IMR-90 (cell line): ENCODE results near the gene GPC6. TPM values are rescaled to one million over a fixed set of nuclear protein-coding genes. Genes with fewer than 3 reads are reported as not detected.

ENCODE experiments used
- ATAC-seq: fragments of 200-7000 bp; cut with Tn5 transposase; 2 replicates; pipeline ENCODE4 v1.9.1; 2020; ENCODE audit warnings: low read depth, mild to moderate bottlenecking, moderate library complexity
- BruUV-seq: library from RNA; stranded (reverse); fragments of 400-500 nt; replicated peaks from 2 replicates; lab custom pipeline; 2021; lab: Mats Ljungman, UMichigan
- CTCF ChIA-PET: fragments of 300-600 bp; formaldehyde crosslinking; extraction: SDS; loops from one replicate; lab custom pipeline; 2021; ENCODE audit warnings: antibody characterized with exemption; lab: Yijun Ruan, JAX
- POLR2A ChIA-PET: fragments of 300-600 bp; sonication (Branson Sonifier 250); formaldehyde crosslinking; loops from one replicate; lab custom pipeline; 2022; ENCODE audit warnings: antibody characterized with exemption; ENCODE audit not compliant: unreplicated experiment; lab: Charles Lee
- DNase-seq: peaks from one replicate; pipeline ENCODE4 v3.0.0; 2013
- H2AFZ ChIP-seq: replicated peaks from 2 replicates; pipeline ENCODE3; 2013; ENCODE audit warnings: low read length, mild to moderate bottlenecking; ENCODE audit not compliant: poor library complexity
- H2AK5ac ChIP-seq: 2 replicates; pipeline ENCODE4 v1.6.1; 2013; ENCODE audit warnings: low read depth, low read length, inconsistent platforms
- H2AK9ac ChIP-seq: replicated peaks from 2 replicates; pipeline ENCODE3; 2013; ENCODE audit warnings: mild to moderate bottlenecking, low read depth, low read length, moderate library complexity; ENCODE audit not compliant: poor library complexity
- H2BK120ac ChIP-seq: 2 replicates; pipeline ENCODE4 v1.6.1; 2013; ENCODE audit warnings: low read depth, low read length, inconsistent platforms
- H2BK15ac ChIP-seq: 3 replicates; pipeline ENCODE4 v1.6.1; 2013; ENCODE audit warnings: low read depth, low read length, inconsistent platforms
- H2BK20ac ChIP-seq: 2 replicates; pipeline ENCODE4 v1.6.1; 2013; ENCODE audit warnings: low read depth, mild to moderate bottlenecking, inconsistent platforms, low read length, moderate library complexity
- H2BK5ac ChIP-seq: 2 replicates; pipeline ENCODE4 v1.6.1; 2013; ENCODE audit warnings: mild to moderate bottlenecking, low read depth, low read length, inconsistent platforms; ENCODE audit not compliant: poor library complexity, severe bottlenecking
- H3K14ac ChIP-seq: replicated peaks from 2 replicates; pipeline ENCODE4 v1.6.1; 2013; ENCODE audit warnings: low read depth, low read length, inconsistent platforms
- H3K18ac ChIP-seq: 2 replicates; pipeline ENCODE4 v1.6.1; 2013; ENCODE audit warnings: low read depth, low read length, control low read depth
- H3K23ac ChIP-seq: 2 replicates; pipeline ENCODE4 v1.6.1; 2013; ENCODE audit warnings: low read depth, low read length, inconsistent platforms
- H3K27ac ChIP-seq: 2 replicates; pipeline ENCODE4 v1.5.1; 2013; ENCODE audit warnings: mild to moderate bottlenecking, control low read depth, low read length; ENCODE audit not compliant: insufficient read depth
- H3K27me3 ChIP-seq: 2 replicates; pipeline ENCODE4 v1.6.1; 2013; ENCODE audit warnings: low read length; ENCODE audit not compliant: control insufficient read depth, insufficient read depth
- H3K36me3 ChIP-seq: 2 replicates; pipeline ENCODE4 v1.6.1; 2013; ENCODE audit warnings: low read length, mixed read lengths; ENCODE audit not compliant: control insufficient read depth, insufficient read depth
- H3K4ac ChIP-seq: 2 replicates; pipeline ENCODE4 v1.6.1; 2013; ENCODE audit warnings: low read depth, low read length, inconsistent platforms
- H3K4me1 ChIP-seq: 2 replicates; pipeline ENCODE4 v1.6.1; 2013; ENCODE audit warnings: low read length, mixed read lengths; ENCODE audit not compliant: control insufficient read depth, insufficient read depth
- H3K4me2 ChIP-seq: 2 replicates; pipeline ENCODE4 v1.6.1; 2013; ENCODE audit warnings: low read depth, mild to moderate bottlenecking, control low read depth, low read length, moderate library complexity
- H3K4me3 ChIP-seq: 2 replicates; pipeline ENCODE4 v1.5.1; 2013; ENCODE audit warnings: low read depth, mild to moderate bottlenecking, control low read depth, low read length, moderate library complexity; ENCODE audit not compliant: insufficient read depth
- H3K56ac ChIP-seq: 2 replicates; pipeline ENCODE4 v1.6.1; 2013; ENCODE audit warnings: low read length, inconsistent platforms; ENCODE audit not compliant: insufficient read depth; ENCODE audit errors: extremely low read depth
- H3K79me1 ChIP-seq, 2 experiments: 2 replicates each; pipeline ENCODE4 v1.6.1; 2013; ENCODE audit warnings: low read length in 2 of 2, inconsistent platforms in 1 of 2, low read depth in 1 of 2
- H3K9ac ChIP-seq: 2 replicates; pipeline ENCODE4 v1.6.1; 2013; ENCODE audit warnings: low read depth, low read length, control low read depth
- H3K9me1 ChIP-seq: 2 replicates; pipeline ENCODE4 v1.6.1; 2013; ENCODE audit warnings: low read length, inconsistent platforms; ENCODE audit not compliant: insufficient read depth
- H3K9me3 ChIP-seq: 2 replicates; pipeline ENCODE4 v1.6.1; 2013; ENCODE audit warnings: low read length; ENCODE audit not compliant: control insufficient read depth, insufficient read depth
- H4K20me1 ChIP-seq: 2 replicates; pipeline ENCODE4 v1.6.1; 2013; ENCODE audit warnings: low read length, inconsistent platforms; ENCODE audit not compliant: insufficient read depth
- H4K5ac ChIP-seq: 2 replicates; pipeline ENCODE4 v1.6.1; 2013; ENCODE audit warnings: mild to moderate bottlenecking, low read depth, low read length, control low read depth
- H4K8ac ChIP-seq, 2 experiments: 2 replicates each; pipeline ENCODE4 v1.6.1; 2013; ENCODE audit warnings: low read depth in 2 of 2, low read length in 2 of 2, control low read depth in 1 of 2, inconsistent platforms in 1 of 2
- H4K91ac ChIP-seq: 2 replicates; pipeline ENCODE4 v1.6.1; 2013; ENCODE audit warnings: low read depth, low read length, inconsistent platforms; ENCODE audit not compliant: insufficient read depth
- BHLHE40 ChIP-seq: fragments of 150-350 bp; IDR thresholded peaks from 2 replicates; pipeline ENCODE4 v1.6.1; 2016; ENCODE audit warnings: mild to moderate bottlenecking, low read depth, low read length
- CEBPB ChIP-seq: IDR thresholded peaks from 2 replicates; pipeline ENCODE4 v1.6.1; 2012; ENCODE audit warnings: low read depth, low read length, improper control_type of control experiment
- FOS ChIP-seq: fragments of 150-350 bp; IDR thresholded peaks from 2 replicates; pipeline ENCODE4 v1.6.1; 2016; ENCODE audit warnings: low read depth, low read length
- MAFK ChIP-seq: IDR thresholded peaks from 2 replicates; pipeline ENCODE4 v1.6.1; 2012; ENCODE audit warnings: low read depth, low read length, improper control_type of control experiment
- MXI1 ChIP-seq: IDR thresholded peaks from 2 replicates; pipeline ENCODE4 v1.6.1; 2012; ENCODE audit warnings: low read depth, mild to moderate bottlenecking, low read length, moderate library complexity, borderline replicate concordance
- NFE2L2 ChIP-seq: fragments of 150-350 bp; IDR thresholded peaks from 2 replicates; pipeline ENCODE4 v1.6.1; 2016; ENCODE audit warnings: low read depth, mild to moderate bottlenecking, low read length
- POLR2A ChIP-seq: IDR thresholded peaks from 2 replicates; pipeline ENCODE4 v1.6.1; 2012; ENCODE audit warnings: mild to moderate bottlenecking, low read depth, low read length
- RAD21 ChIP-seq: IDR thresholded peaks from 2 replicates; pipeline ENCODE4 v1.6.1; 2012; ENCODE audit warnings: low read length, improper control_type of control experiment
- RCOR1 ChIP-seq: IDR thresholded peaks from 2 replicates; pipeline ENCODE4 v1.6.1; 2012; ENCODE audit warnings: mild to moderate bottlenecking, low read length, improper control_type of control experiment; ENCODE audit not compliant: insufficient replicate concordance
- RFX5 ChIP-seq: IDR thresholded peaks from 2 replicates; pipeline ENCODE4 v1.8.0; 2012; ENCODE audit warnings: low read depth, mild to moderate bottlenecking, low read length, moderate library complexity
- SMC3 ChIP-seq: fragments of 150-350 bp; IDR thresholded peaks from 2 replicates; pipeline ENCODE4 v1.6.1; 2016; ENCODE audit warnings: low read depth, mild to moderate bottlenecking, antibody characterized with exemption, low read length, moderate library complexity
- dilution Hi-C: fragments of 300-500 bp; cut with HindIII; formaldehyde crosslinking; loops from one replicate; pipeline ENCODE4 v1.14.3; 2018; ENCODE audit warnings: low sequenced_read_pairs; ENCODE audit not compliant: unreplicated experiment
- in situ Hi-C: fragments of 300-500 bp; cut with MboI; formaldehyde crosslinking; loops from 3 replicates; pipeline ENCODE4 v1.14.3; 2019; ENCODE audit warnings: low sequenced_read_pairs, inconsistent platforms, mixed read lengths
- intact Hi-C: fragments of 100-400 bp; cut with micrococcal nuclease; formaldehyde crosslinking; loops from 2 replicates; pipeline ENCODE4 v1.10.0; 2022
- polyA plus RNA-seq, 3 experiments: library from polyadenylated mRNA; depleted of rRNA; stranded (reverse); fragments of >200 nt; gene quantifications; 2 replicates each; pipeline ENCODE4 v1.2.3, GENCODE V29; 2012; ENCODE audit warnings: low replicate concordance in 1 of 3
- total RNA-seq: library from RNA; depleted of rRNA; stranded (reverse); fragments of >200 nt; gene quantifications from 2 replicates; pipeline ENCODE4 v1.2.3, GENCODE V29; 2012
- TF ChIP-seq, protein P1 (sequence below): conservative IDR thresholded peaks from 2 replicates; pipeline ENCODE4 v1.5.1; 2012; ENCODE audit warnings: mild to moderate bottlenecking, low read depth, low read length, improper control_type of control experiment
- TF ChIP-seq, protein P2 (sequence below): fragments of 150-350 bp; IDR thresholded peaks from 2 replicates; pipeline ENCODE4 v1.6.1; 2017; ENCODE audit warnings: mild to moderate bottlenecking, antibody characterized with exemption, low read length, low read depth

The GPC6 gene
- total and polyA plus RNA-seq, 2 of the 4 experiments (the other 2 are of a cell fraction): 14.9 to 39.4 TPM

DNA sequence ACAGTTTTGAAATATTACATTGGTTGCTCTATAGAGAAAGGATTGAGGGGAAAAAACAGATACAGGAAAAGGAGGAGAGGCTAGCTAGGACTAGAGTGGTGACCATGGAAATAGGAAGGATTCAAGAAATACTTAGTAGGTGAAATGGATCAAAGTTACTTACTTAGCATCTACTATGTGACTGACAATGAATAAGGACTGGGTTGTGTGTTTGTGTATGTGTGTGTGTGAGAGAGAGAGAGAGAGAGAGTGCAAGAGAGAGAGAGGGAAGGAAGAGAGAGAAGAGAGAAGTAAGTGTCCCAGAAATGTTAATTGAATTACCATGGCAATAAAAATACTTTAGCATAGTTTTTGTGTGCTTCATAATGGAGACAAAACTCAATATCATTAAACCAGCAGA, 7.9 kb downstream of the GPC6 start:
- H3K4ac ChIP-seq: no peak overlapping the region
- ChIA-PET POLR2A (no interaction called here), CTCF (interaction anchor here (1.1 kb wide), 1 partner anchor 130 kb away, joined by 3 read pairs; no protein-coding TSS in a partner anchor)
- no peak overlapping the region for H2AK9ac ChIP-seq
- no peak overlapping the region for H4K5ac ChIP-seq
- no peak overlapping the region for H4K91ac ChIP-seq
- no peak for ATAC-seq
- no peak overlapping the region; the same call in 2 of the 3 replicates for H2BK15ac ChIP-seq
- H3K27ac ChIP-seq: no peak overlapping the region
- DNase-seq: no peak
- in situ Hi-C loops: loop anchor here (10.0 to 25.0 kb wide), 3 partner anchors 630 to 1378 kb away; partner anchors contain the start of gene GPR180
- no peaks in the 10 kb centered on the region for H3K36me3 ChIP-seq
- H4K20me1 ChIP-seq: no peaks in the 10 kb centered on the region
- no peaks in the 10 kb centered on the region; the same call in 1 of the 2 replicates for H3K9me3 ChIP-seq
- no TSS peak for BruUV-seq
- peaks cover 5% of the 10 kb centered on the region for H3K4me1 ChIP-seq
- no peak overlapping the region for H2AFZ ChIP-seq
- H3K18ac ChIP-seq: no peak overlapping the region
- H3K9ac ChIP-seq: no peak overlapping the region
- H2BK5ac ChIP-seq: no peak overlapping the region
- dilution Hi-C loops: no loop called here
- intact Hi-C loops: no loop called here
- no peak overlapping the region for H3K14ac ChIP-seq
- no peak overlapping the region for H3K4me2 ChIP-seq
- H3K79me1 ChIP-seq: peaks cover 7 to 11% of the 10 kb centered on the region in 2 experiments; a peak in 2 of 4 replicates
- H3K56ac ChIP-seq: no peak overlapping the region
- TF ChIP-seq, protein P1, sequence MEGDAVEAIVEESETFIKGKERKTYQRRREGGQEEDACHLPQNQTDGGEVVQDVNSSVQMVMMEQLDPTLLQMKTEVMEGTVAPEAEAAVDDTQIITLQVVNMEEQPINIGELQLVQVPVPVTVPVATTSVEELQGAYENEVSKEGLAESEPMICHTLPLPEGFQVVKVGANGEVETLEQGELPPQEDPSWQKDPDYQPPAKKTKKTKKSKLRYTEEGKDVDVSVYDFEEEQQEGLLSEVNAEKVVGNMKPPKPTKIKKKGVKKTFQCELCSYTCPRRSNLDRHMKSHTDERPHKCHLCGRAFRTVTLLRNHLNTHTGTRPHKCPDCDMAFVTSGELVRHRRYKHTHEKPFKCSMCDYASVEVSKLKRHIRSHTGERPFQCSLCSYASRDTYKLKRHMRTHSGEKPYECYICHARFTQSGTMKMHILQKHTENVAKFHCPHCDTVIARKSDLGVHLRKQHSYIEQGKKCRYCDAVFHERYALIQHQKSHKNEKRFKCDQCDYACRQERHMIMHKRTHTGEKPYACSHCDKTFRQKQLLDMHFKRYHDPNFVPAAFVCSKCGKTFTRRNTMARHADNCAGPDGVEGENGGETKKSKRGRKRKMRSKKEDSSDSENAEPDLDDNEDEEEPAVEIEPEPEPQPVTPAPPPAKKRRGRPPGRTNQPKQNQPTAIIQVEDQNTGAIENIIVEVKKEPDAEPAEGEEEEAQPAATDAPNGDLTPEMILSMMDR: no peak
- TF ChIP-seq BHLHE40 (no peak), RCOR1 (no peak), POLR2A (no peak), MXI1 (no peak), RAD21 (no peak), NFE2L2 (no peak), MAFK (no peak), RFX5 (no peak), CEBPB (no peak), SMC3 (no peak), FOS (no peak)
- TF ChIP-seq, protein P2, sequence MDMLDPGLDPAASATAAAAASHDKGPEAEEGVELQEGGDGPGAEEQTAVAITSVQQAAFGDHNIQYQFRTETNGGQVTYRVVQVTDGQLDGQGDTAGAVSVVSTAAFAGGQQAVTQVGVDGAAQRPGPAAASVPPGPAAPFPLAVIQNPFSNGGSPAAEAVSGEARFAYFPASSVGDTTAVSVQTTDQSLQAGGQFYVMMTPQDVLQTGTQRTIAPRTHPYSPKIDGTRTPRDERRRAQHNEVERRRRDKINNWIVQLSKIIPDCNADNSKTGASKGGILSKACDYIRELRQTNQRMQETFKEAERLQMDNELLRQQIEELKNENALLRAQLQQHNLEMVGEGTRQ: no peak
- H3K9me1 ChIP-seq: peaks cover 4% of the 10 kb centered on the region; the same call in 1 of the 2 replicates
- no peaks in the 10 kb centered on the region for H3K27me3 ChIP-seq
- no peak overlapping the region for H3K4me3 ChIP-seq
- H2BK20ac ChIP-seq: no peak overlapping the region
- no peak overlapping the region for H2AK5ac ChIP-seq
- no peak overlapping the region for H3K23ac ChIP-seq
- H4K8ac ChIP-seq: no peak overlapping the region
- no peak overlapping the region; the same call in 1 of the 2 replicates for H2BK120ac ChIP-seq
